HEK293 (cell line): ENCODE measurements around the gene GFM2.

ENCODE experiments used
- BCL11A ChIP-seq: fragments of 450-650 bp; formaldehyde crosslinking; IDR thresholded peaks from 2 replicates; pipeline ENCODE4 v1.5.1; 2016; ENCODE audit warnings: low read depth, missing biosample characterization, missing genetic modification characterization
- EGR2 ChIP-seq: fragments of 450-650 bp; formaldehyde crosslinking; IDR thresholded peaks from 2 replicates; pipeline ENCODE4 v1.5.1; 2016; ENCODE audit warnings: low read depth, missing biosample characterization, missing genetic modification characterization
- GLIS1 ChIP-seq: fragments of 450-650 bp; formaldehyde crosslinking; IDR thresholded peaks from 2 replicates; pipeline ENCODE4 v1.5.1; 2016; ENCODE audit warnings: missing biosample characterization, missing genetic modification characterization
- GLIS2 ChIP-seq: fragments of 450-650 bp; formaldehyde crosslinking; IDR thresholded peaks from 2 replicates; pipeline ENCODE4 v1.5.1; 2016; ENCODE audit warnings: missing biosample characterization, missing genetic modification characterization
- PRDM10 ChIP-seq: fragments of 450-650 bp; formaldehyde crosslinking; IDR thresholded peaks from 2 replicates; pipeline ENCODE4 v1.5.1; 2016; ENCODE audit warnings: missing biosample characterization, missing genetic modification characterization
- SCRT2 ChIP-seq: fragments of 450-650 bp; formaldehyde crosslinking; IDR thresholded peaks from 2 replicates; pipeline ENCODE4 v1.5.1; 2016; ENCODE audit warnings: missing biosample characterization, missing genetic modification characterization
- SP3 ChIP-seq: fragments of 450-650 bp; formaldehyde crosslinking; IDR thresholded peaks from 2 replicates; pipeline ENCODE4 v1.5.1; 2016; ENCODE audit warnings: missing biosample characterization, missing genetic modification characterization
- TRIM28 ChIP-seq: IDR thresholded peaks from 2 replicates; pipeline ENCODE4 v1.6.1; 2011; ENCODE audit warnings: low read length, control low read depth, borderline replicate concordance
- WT1 ChIP-seq: fragments of 450-650 bp; formaldehyde crosslinking; IDR thresholded peaks from 2 replicates; pipeline ENCODE4 v1.5.1; 2016; ENCODE audit warnings: missing biosample characterization, missing genetic modification characterization
- YY1 ChIP-seq: fragments of 450-650 bp; formaldehyde crosslinking; IDR thresholded peaks from 2 replicates; pipeline ENCODE4 v1.5.1; 2018; ENCODE audit warnings: missing biosample characterization, missing genetic modification characterization
- YY2 ChIP-seq: fragments of 450-650 bp; formaldehyde crosslinking; IDR thresholded peaks from 2 replicates; pipeline ENCODE4 v1.5.1; 2016; ENCODE audit warnings: missing biosample characterization, missing genetic modification characterization
- ZBTB49 ChIP-seq: fragments of 450-650 bp; formaldehyde crosslinking; IDR thresholded peaks from 2 replicates; pipeline ENCODE4 v1.5.1; 2016; ENCODE audit warnings: missing biosample characterization, missing genetic modification characterization, low read depth
- ZFP69B ChIP-seq: fragments of 450-650 bp; formaldehyde crosslinking; IDR thresholded peaks from 2 replicates; pipeline ENCODE4 v1.5.1; 2016; ENCODE audit warnings: missing biosample characterization, missing genetic modification characterization
- ZNF114 ChIP-seq: fragments of 450-650 bp; formaldehyde crosslinking; IDR thresholded peaks from 2 replicates; pipeline ENCODE4 v1.5.0; 2017; ENCODE audit warnings: missing biosample characterization, missing genetic modification characterization
- ZNF274 ChIP-seq, 2 experiments: fragments of 200-500 bp in 1 of 2; fragments of 450-650 bp in 1 of 2; sonication (Bioruptor generic) in 1 of 2; formaldehyde crosslinking in 1 of 2; IDR thresholded peaks; 2 replicates each; pipeline versions ENCODE4 v1.5.1 to v1.6.1; 2014 to 2016; ENCODE audit warnings: borderline replicate concordance in 1 of 2, inconsistent platforms in 1 of 2, low read length in 1 of 2, missing biosample characterization in 1 of 2, missing genetic modification characterization in 1 of 2
- ZNF416 ChIP-seq: fragments of 450-650 bp; formaldehyde crosslinking; IDR thresholded peaks from 2 replicates; pipeline ENCODE4 v1.5.1; 2016; ENCODE audit warnings: missing biosample characterization, missing genetic modification characterization
- ZNF423 ChIP-seq: fragments of 450-650 bp; formaldehyde crosslinking; IDR thresholded peaks from 2 replicates; pipeline ENCODE4 v1.5.1; 2016; ENCODE audit warnings: missing biosample characterization, missing genetic modification characterization
- ZNF433 ChIP-seq: fragments of 450-650 bp; formaldehyde crosslinking; IDR thresholded peaks from 2 replicates; pipeline ENCODE4 v1.5.1; 2016; ENCODE audit warnings: missing biosample characterization, missing genetic modification characterization, low read depth
- ZNF449 ChIP-seq: fragments of 450-650 bp; formaldehyde crosslinking; IDR thresholded peaks from 2 replicates; pipeline ENCODE4 v1.5.1; 2017; ENCODE audit warnings: missing biosample characterization, mild to moderate bottlenecking, missing genetic modification characterization, moderate library complexity
- ZNF501 ChIP-seq: fragments of 450-650 bp; formaldehyde crosslinking; IDR thresholded peaks from 2 replicates; pipeline ENCODE4 v1.5.1; 2016; ENCODE audit warnings: missing biosample characterization, missing genetic modification characterization
- ZNF514 ChIP-seq: fragments of 450-650 bp; formaldehyde crosslinking; IDR thresholded peaks from 2 replicates; pipeline ENCODE4 v1.5.1; 2016; ENCODE audit warnings: missing biosample characterization, missing genetic modification characterization
- ZNF548 ChIP-seq: fragments of 450-650 bp; formaldehyde crosslinking; IDR thresholded peaks from 2 replicates; pipeline ENCODE4 v1.5.1; 2016; ENCODE audit warnings: missing biosample characterization, missing genetic modification characterization
- ZNF610 ChIP-seq: fragments of 450-650 bp; formaldehyde crosslinking; IDR thresholded peaks from 2 replicates; pipeline ENCODE4 v1.5.1; 2016; ENCODE audit warnings: missing biosample characterization, missing genetic modification characterization, borderline replicate concordance
- ZNF629 ChIP-seq: fragments of 450-650 bp; formaldehyde crosslinking; IDR thresholded peaks from 2 replicates; pipeline ENCODE4 v1.5.1; 2017; ENCODE audit warnings: missing biosample characterization, missing genetic modification characterization
- ZNF701 ChIP-seq: fragments of 450-650 bp; formaldehyde crosslinking; IDR thresholded peaks from 2 replicates; pipeline ENCODE4 v1.5.1; 2016; ENCODE audit warnings: missing biosample characterization, missing genetic modification characterization
- ZNF76 ChIP-seq: fragments of 450-650 bp; formaldehyde crosslinking; IDR thresholded peaks from 2 replicates; pipeline ENCODE4; 2016; ENCODE audit warnings: low read depth, missing biosample characterization, missing genetic modification characterization, borderline replicate concordance
- ZSCAN30 ChIP-seq: fragments of 450-650 bp; IDR thresholded peaks from 2 replicates; pipeline ENCODE4 v1.5.1; 2018; ENCODE audit warnings: missing biosample characterization, mild to moderate bottlenecking, missing genetic modification characterization, moderate library complexity
- ZXDB ChIP-seq: fragments of 450-650 bp; formaldehyde crosslinking; IDR thresholded peaks from 2 replicates; pipeline ENCODE4 v1.5.1; 2016; ENCODE audit warnings: missing biosample characterization, missing genetic modification characterization
- TF ChIP-seq, protein P1 (sequence below): fragments of 450-650 bp; formaldehyde crosslinking; IDR thresholded peaks from 2 replicates; pipeline ENCODE4 v1.5.1; 2016; ENCODE audit warnings: missing biosample characterization, missing genetic modification characterization

Gene GFM2

DNA sequence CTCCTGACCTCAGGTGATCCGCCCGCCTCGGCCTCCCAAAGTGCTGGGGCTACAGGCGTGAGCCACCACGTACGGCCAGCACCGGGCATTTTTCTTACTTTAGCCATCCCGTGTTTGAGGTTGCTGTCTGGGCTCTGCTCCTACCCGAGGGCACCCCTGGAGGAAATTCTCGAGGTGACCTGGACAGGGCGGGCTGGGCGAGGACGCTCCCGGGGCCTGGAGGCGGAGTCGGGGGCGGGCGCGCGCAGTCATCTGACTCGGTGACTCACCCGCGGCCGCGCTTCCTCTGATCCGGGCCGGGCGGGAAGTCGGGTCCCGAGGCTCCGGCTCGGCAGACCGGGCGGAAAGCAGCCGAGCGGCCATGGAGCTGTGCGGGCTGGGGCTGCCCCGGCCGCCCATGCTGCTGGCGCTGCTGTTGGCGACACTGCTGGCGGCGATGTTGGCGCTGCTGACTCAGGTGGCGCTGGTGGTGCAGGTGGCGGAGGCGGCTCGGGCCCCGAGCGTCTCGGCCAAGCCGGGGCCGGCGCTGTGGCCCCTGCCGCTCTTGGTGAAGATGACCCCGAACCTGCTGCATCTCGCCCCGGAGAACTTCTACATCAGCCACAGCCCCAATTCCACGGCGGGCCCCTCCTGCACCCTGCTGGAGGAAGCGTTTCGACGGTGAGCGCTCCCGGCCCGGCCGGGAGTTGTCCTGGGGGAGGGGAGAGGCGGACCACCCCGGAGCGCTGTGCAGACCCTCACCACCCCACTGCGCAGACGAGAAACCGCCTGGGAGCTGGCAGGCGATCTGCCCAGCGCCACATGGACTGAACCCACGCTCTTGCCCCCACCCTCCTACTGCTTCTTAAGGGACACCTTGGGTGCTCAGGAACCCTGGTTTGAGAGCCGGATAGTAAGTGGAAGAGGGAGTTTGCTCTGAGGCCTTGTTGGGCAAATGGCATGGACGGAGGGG lies 81.7 kb downstream of the GFM2 start, which contains the start of gene HEXB (continued):
- peak; percentile 68 for TF ChIP-seq ZNF449
- TF ChIP-seq ZFP69B (tag by site-specific recombination): peak; percentile 36; the same call in 1 of the 2 replicates
- no peak for TF ChIP-seq ZBTB49
- TF ChIP-seq PRDM10: peak; percentile 59; the same call in 1 of the 2 replicates
- TF ChIP-seq ZNF701 (tag by site-specific recombination): no peak
- peak; percentile 81 for TF ChIP-seq SP3 (tag by site-specific recombination)
- TF ChIP-seq, protein P1, sequence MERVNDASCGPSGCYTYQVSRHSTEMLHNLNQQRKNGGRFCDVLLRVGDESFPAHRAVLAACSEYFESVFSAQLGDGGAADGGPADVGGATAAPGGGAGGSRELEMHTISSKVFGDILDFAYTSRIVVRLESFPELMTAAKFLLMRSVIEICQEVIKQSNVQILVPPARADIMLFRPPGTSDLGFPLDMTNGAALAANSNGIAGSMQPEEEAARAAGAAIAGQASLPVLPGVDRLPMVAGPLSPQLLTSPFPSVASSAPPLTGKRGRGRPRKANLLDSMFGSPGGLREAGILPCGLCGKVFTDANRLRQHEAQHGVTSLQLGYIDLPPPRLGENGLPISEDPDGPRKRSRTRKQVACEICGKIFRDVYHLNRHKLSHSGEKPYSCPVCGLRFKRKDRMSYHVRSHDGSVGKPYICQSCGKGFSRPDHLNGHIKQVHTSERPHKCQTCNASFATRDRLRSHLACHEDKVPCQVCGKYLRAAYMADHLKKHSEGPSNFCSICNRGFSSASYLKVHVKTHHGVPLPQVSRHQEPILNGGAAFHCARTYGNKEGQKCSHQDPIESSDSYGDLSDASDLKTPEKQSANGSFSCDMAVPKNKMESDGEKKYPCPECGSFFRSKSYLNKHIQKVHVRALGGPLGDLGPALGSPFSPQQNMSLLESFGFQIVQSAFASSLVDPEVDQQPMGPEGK (tag by site-specific recombination): peak; percentile 57
- TF ChIP-seq ZNF548 (tag by site-specific recombination): no peak
- peak; percentile 80 for TF ChIP-seq ZSCAN30 (tag by site-specific recombination)
- TF ChIP-seq ZNF610 (tag by site-specific recombination): 0 out of 2 replicates have a peak, but pooled peaks have one; percentile 45
- no peak for TF ChIP-seq ZNF416 (tag by site-specific recombination)
- 0 out of 2 replicates have a peak, but pooled peaks have one; percentile 1 for TF ChIP-seq TRIM28
- peak; percentile 43; the same call in 1 of the 2 replicates for TF ChIP-seq YY2 (tag by site-specific recombination)
- TF ChIP-seq BCL11A (tag by site-specific recombination): no peak
- no peak for TF ChIP-seq ZNF114 (tag by site-specific recombination)
- TF ChIP-seq ZNF423: peak; percentile 15; the same call in 1 of the 2 replicates
- TF ChIP-seq SCRT2 (tag by site-specific recombination): peak; percentile 65; the same call in 1 of the 2 replicates
- TF ChIP-seq WT1 (tag by site-specific recombination): peak; percentile 22; the same call in 1 of the 2 replicates
- TF ChIP-seq GLIS2 (tag by site-specific recombination): peak; percentile 10; the same call in 1 of the 2 replicates
- TF ChIP-seq ZNF76 (tag by site-specific recombination): peak; percentile 28; the same call in 1 of the 2 replicates
- peak; percentile 48; the same call in 1 of the 2 replicates for TF ChIP-seq EGR2 (tag by site-specific recombination)
- TF ChIP-seq ZNF629 (tag by site-specific recombination): peak; percentile 37; the same call in 1 of the 2 replicates
- TF ChIP-seq ZNF501 (tag by site-specific recombination): peak; percentile 56; the same call in 1 of the 2 replicates
- peak; percentile 35 for TF ChIP-seq GLIS1 (tag by site-specific recombination)
- TF ChIP-seq ZNF514 (tag by site-specific recombination): no peak
- TF ChIP-seq ZXDB (tag by site-specific recombination): peak; percentile 84; the same call in 1 of the 2 replicates
- no peak for TF ChIP-seq ZNF274 (IDR thresholded peaks at IDR 0.05; ENCODE audit: low read length)
- no peak for TF ChIP-seq ZNF274 (tag by site-specific recombination; IDR thresholded peaks at IDR 0.05; ENCODE audit: borderline replicate concordance)
- 0 out of 2 replicates have a peak, but pooled peaks have one; percentile 67 for TF ChIP-seq YY1 (tag by site-specific recombination)
- TF ChIP-seq ZNF433 (tag by site-specific recombination): no peak
